ENCODE results near the gene DCLK1. TPM values are rescaled to one million over a fixed set of nuclear protein-coding genes. Genes with fewer than 3 reads are reported as not detected.

Gene DCLK1
- total RNA-seq, 4 donors from 2014 or later: 20.5 to 40.1 (median 28.7) TPM

DNA sequence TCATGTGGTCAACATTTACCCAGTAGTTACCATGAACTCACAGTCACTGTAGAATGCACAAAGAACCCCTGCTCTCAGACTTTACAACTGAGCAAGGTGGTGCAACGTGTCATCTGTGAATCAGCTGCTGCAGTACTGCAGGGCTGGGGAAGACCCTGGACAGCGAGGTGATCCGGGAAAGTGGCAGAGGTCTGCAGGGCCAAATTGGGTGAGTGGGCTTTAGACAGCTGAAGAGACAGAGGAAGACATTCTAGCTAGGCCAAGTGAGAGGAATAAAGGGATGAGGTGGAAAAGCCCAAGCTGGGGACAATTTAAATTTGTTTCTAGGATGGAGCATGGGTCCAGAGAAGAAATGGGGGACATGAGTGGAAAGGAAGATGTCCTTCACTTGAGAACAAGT lies 270.5 kb downstream of the DCLK1 start:
- 81% methylated on average over 3 of the region's 3 CpGs for WGBS
- Histone ChIP-seq H3K4me3 (no peak overlapping the region), H3K9me3 (no peaks in the 10 kb centered on the region), H3K36me3 (no peaks in the 10 kb centered on the region), H3K27ac (replicated peaks in 1 of 4) (peak overlapping the region; percentile 85 to 88 (median 86)), H3K4me1 (peaks cover 30 to 60% (median 50%) of the 10 kb centered on the region in 4 donors), H3K27me3 (no peaks in the 10 kb centered on the region)
- TF ChIP-seq, protein P1, sequence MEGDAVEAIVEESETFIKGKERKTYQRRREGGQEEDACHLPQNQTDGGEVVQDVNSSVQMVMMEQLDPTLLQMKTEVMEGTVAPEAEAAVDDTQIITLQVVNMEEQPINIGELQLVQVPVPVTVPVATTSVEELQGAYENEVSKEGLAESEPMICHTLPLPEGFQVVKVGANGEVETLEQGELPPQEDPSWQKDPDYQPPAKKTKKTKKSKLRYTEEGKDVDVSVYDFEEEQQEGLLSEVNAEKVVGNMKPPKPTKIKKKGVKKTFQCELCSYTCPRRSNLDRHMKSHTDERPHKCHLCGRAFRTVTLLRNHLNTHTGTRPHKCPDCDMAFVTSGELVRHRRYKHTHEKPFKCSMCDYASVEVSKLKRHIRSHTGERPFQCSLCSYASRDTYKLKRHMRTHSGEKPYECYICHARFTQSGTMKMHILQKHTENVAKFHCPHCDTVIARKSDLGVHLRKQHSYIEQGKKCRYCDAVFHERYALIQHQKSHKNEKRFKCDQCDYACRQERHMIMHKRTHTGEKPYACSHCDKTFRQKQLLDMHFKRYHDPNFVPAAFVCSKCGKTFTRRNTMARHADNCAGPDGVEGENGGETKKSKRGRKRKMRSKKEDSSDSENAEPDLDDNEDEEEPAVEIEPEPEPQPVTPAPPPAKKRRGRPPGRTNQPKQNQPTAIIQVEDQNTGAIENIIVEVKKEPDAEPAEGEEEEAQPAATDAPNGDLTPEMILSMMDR (IDR thresholded peaks at IDR 0.05): no peak
- TF ChIP-seq POLR2A (IDR thresholded peaks at IDR 0.05; ENCODE audit: low read depth) (no peak), POLR2AphosphoS5 (IDR thresholded peaks at IDR 0.05) (no peak), EP300 (IDR thresholded peaks at IDR 0.05) (no peak)
- peak; percentile 91 for DNase-seq (ENCODE audit: extremely low spot score)
- intact Hi-C loops (cut with DNase I): no loop called here

DNA sequence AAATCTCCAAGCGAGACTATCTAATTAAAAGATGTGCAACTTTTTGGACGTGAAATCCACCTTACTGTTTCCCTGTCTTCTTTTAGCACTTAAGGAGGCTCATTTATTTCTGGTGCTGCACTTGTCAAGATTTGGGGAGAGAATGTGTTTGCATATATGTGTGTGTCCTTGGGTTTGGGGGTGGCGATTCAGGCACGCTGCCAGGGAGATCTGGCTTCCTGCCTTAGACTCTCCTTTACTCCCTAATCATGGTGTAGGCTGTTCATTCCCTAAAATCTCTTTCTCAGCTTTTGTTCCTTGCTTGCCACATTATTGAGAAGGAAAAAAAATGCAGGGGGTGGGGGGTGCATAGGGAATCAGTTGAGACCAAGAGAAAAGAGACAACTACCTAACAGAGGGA lies 271.2 kb downstream of the DCLK1 start:
- no peaks in the 10 kb centered on the region for H3K9me3 ChIP-seq
- H3K27ac ChIP-seq (replicated peaks in 1 of 4): peak overlapping the region; percentile 85 to 88 (median 86)
- intact Hi-C loops (cut with DNase I): no loop called here
- no peaks in the 10 kb centered on the region for H3K27me3 ChIP-seq
- H3K4me1 ChIP-seq: peaks cover 30 to 62% (median 55%) of the 10 kb centered on the region in 4 donors
- TF ChIP-seq, protein P1 (IDR thresholded peaks at IDR 0.05): no peak
- no peak for TF ChIP-seq POLR2A (IDR thresholded peaks at IDR 0.05; ENCODE audit: low read depth)
- TF ChIP-seq EP300 (IDR thresholded peaks at IDR 0.05): no peak
- TF ChIP-seq POLR2AphosphoS5 (IDR thresholded peaks at IDR 0.05): no peak
- DNase-seq (ENCODE audit: extremely low spot score): peak; percentile 29
- H3K4me3 ChIP-seq: no peak overlapping the region
- 65% methylated on average over 4 of the region's 4 CpGs for WGBS
- H3K36me3 ChIP-seq: no peaks in the 10 kb centered on the region

DNA sequence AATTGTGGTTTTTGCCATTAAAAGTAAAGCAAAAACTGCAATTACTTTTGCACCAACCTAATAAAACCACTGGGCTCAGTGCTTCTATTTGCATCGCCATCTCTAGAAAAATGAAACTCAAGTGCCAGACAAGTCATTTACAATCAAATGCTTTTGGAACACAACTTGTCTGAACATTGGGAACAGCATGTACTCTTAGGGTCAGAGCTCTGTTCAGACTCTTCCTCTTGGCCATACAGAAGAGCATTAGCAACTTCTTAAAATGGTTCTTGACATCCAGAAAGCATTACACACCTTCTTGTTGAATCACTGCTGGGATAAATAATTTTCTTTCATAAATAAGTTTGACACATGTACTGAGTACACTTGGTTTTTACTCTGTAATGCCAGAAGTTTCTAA lies 272.5 kb downstream of the DCLK1 start:
- Histone ChIP-seq H3K27me3 (no peaks in the 10 kb centered on the region), H3K27ac (replicated peaks in 1 of 4) (peak overlapping the region; percentile 85 to 88 (median 86)), H3K4me3 (no peak overlapping the region), H3K9me3 (no peaks in the 10 kb centered on the region), H3K4me1 (peaks cover 30 to 75% (median 67%) of the 10 kb centered on the region in 4 donors), H3K36me3 (no peaks in the 10 kb centered on the region)
- 67% methylated on average over 1 of the region's 1 CpG for WGBS
- intact Hi-C loops (cut with DNase I): no loop called here
- no peak for DNase-seq (ENCODE audit: extremely low spot score)
- TF ChIP-seq, protein P1 (IDR thresholded peaks at IDR 0.05): no peak
- TF ChIP-seq POLR2AphosphoS5 (IDR thresholded peaks at IDR 0.05) (peak; percentile 72 to 92), EP300 (IDR thresholded peaks at IDR 0.05) (peak; percentile 86)

DNA sequence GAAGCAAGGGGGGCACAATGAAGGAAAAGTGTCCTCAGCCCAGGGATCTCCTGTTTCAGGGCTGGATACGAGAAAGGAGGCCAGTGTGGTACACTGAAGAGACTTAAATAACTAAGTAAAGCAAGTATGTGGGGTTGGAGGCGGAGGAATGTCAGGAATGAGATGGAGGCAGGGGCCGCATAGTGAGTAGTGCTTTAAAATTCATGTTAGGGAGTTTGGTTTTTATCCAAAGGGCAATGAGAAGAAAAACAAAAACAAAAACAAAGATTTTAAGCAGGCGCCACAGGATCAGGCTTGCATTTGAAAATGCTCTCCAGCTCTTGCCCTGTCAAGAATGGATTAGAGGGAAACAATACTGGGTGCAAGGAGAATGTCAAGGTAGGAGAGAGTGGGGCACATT lies 273.4 kb downstream of the DCLK1 start:
- intact Hi-C loops (cut with DNase I): no loop called here
- H3K36me3 ChIP-seq: no peaks in the 10 kb centered on the region
- DNase-seq (ENCODE audit: extremely low spot score): peak; percentile 68
- TF ChIP-seq POLR2AphosphoS5 (IDR thresholded peaks at IDR 0.05) (no peak), EP300 (IDR thresholded peaks at IDR 0.05) (no peak), POLR2A (IDR thresholded peaks at IDR 0.05; ENCODE audit: low read depth) (no peak)
- TF ChIP-seq, protein P1 (IDR thresholded peaks at IDR 0.05): no peak
- 59% methylated on average over 4 of the region's 4 CpGs for WGBS
- no peaks in the 10 kb centered on the region for H3K27me3 ChIP-seq
- H3K27ac ChIP-seq (replicated peaks in 1 of 4): peak overlapping the region; percentile 85 to 88 (median 86)
- H3K9me3 ChIP-seq: no peaks in the 10 kb centered on the region
- no peak overlapping the region for H3K4me3 ChIP-seq
- H3K4me1 ChIP-seq: peaks cover 30 to 75% (median 68%) of the 10 kb centered on the region in 4 donors

Data from esophagus muscularis mucosa (tissue), 4 donors.